Fibroblast of villous mesenchyme (primary cell): ENCODE data around the gene ATP5PB. TPM values are rescaled to one million over a fixed set of nuclear protein-coding genes. Genes with fewer than 3 reads are reported as not detected.

Experiments
- DNase-seq: peaks from one replicate; pipeline ENCODE4 v3.0.0-alpha.2; 2010; ENCODE audit warnings: low read depth
- H3K4me3 ChIP-seq: 2 replicates; pipeline ENCODE4 v1.5.1; 2011; ENCODE audit warnings: low read depth, mild to moderate bottlenecking, low read length
- total RNA-seq: library from RNA; depleted of rRNA; stranded (reverse); fragments of >200 nt; gene quantifications from 2 replicates; pipeline ENCODE4 v1.2.3, GENCODE V29; 2012
- TF ChIP-seq, protein P1 (sequence below): IDR thresholded peaks from 2 replicates; pipeline ENCODE4 v1.5.1; 2012; ENCODE audit warnings: low read depth, mild to moderate bottlenecking, low read length; ENCODE audit not compliant: insufficient read depth

ATP5PB gene
- total RNA-seq, 1 donor: 286 TPM

DNA sequence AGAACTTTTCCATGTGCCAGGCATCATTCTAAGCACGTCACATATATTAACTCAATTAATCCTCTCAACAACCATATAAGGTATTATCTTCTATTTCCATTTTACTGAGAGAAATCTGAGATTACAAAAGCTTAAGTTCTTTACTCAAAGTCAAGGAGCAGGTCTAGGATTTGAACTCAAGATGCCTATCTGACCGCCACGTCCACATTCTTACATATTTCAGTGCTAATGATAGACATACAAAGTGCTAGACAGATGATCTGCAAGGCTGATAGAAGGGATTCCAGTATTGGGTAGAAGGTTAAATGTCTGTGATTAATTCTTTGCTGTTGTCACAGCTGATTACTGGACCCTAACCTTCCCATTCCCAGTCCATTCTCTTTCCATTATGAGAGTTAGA, 4.4 kb downstream of the ATP5PB start:
- no peak overlapping the region for H3K4me3 ChIP-seq
- DNase-seq: no peak
- TF ChIP-seq, protein P1, sequence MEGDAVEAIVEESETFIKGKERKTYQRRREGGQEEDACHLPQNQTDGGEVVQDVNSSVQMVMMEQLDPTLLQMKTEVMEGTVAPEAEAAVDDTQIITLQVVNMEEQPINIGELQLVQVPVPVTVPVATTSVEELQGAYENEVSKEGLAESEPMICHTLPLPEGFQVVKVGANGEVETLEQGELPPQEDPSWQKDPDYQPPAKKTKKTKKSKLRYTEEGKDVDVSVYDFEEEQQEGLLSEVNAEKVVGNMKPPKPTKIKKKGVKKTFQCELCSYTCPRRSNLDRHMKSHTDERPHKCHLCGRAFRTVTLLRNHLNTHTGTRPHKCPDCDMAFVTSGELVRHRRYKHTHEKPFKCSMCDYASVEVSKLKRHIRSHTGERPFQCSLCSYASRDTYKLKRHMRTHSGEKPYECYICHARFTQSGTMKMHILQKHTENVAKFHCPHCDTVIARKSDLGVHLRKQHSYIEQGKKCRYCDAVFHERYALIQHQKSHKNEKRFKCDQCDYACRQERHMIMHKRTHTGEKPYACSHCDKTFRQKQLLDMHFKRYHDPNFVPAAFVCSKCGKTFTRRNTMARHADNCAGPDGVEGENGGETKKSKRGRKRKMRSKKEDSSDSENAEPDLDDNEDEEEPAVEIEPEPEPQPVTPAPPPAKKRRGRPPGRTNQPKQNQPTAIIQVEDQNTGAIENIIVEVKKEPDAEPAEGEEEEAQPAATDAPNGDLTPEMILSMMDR: no peak

DNA sequence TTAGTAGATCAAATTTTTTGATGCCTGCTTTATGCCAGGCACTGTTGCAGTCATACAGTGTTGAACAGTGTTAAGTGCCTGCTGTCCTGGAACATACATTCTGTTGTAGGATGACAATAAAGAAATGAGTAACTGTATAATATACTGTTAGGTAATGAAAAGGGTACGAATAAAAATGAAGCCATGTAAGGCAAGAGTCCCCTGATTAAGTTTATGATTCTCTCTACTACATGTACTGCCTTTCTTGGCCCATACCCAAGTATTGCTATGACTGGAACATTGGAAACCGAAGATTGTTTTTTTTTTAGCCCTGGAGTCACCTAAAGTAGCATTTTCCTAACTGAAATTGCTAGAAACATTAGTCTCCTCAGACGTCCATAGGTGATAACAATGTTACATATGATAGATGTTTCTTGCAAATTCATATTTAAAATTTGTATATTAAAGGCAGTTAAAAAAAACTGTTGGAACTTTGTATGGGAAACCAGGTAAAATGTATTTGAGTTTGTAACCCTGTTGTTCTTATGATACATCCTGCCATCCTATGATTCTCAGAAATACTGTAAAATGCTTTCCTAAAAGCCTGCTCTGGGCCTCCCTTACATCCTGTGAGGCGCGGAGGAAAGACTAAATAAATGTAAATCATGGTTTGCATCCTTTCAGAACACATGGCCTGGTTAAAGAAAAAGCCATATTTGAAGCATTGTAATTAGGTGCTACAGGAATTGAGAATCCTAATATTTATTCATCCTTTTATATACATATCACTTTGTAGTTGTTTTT, 5.8 kb downstream of the ATP5PB start:
- TF ChIP-seq, protein P1: no peak
- no peak for DNase-seq
- no peak overlapping the region for H3K4me3 ChIP-seq

DNA sequence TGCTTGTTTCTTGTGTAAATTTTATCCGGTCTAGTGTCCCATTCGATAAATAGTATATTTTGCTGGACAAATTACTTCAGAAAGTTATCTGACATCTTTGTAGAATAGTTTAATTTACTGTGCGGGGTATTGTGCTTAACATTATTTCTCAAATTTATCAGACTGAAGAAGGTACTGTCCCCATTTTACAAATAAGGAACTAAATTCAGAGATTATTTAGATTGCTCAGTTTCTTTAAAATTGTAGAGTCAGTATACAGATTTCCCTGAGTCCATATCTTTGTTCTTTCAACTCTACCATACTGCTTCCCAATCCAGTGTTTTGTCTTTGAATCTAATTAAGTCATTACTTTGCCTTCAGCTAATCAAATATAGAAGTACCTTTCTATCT, 6.4 kb downstream of the ATP5PB start:
- TF ChIP-seq, protein P1: no peak
- DNase-seq: no peak
- no peak overlapping the region for H3K4me3 ChIP-seq

DNA sequence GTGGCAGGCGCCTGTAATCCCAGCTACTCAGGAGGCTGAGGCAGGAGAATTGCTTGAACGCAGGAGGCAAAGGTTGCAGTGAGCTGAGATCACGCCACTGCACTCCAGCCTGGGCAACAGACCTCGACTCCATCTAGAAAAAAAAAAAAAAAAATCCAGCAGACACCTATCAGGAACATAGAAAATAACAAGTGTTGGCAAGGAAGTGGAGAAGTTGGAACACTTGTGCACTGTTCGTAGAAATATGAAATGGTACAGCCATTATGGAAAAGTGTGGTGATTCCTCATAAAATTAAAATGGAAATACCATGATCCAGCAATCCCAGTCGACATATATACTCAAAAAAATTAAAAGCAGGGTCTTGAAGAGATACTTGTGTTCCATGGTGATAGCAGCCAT, 12.5 kb downstream of the ATP5PB start:
- TF ChIP-seq, protein P1: no peak
- no peak for DNase-seq
- no peak overlapping the region for H3K4me3 ChIP-seq

DNA sequence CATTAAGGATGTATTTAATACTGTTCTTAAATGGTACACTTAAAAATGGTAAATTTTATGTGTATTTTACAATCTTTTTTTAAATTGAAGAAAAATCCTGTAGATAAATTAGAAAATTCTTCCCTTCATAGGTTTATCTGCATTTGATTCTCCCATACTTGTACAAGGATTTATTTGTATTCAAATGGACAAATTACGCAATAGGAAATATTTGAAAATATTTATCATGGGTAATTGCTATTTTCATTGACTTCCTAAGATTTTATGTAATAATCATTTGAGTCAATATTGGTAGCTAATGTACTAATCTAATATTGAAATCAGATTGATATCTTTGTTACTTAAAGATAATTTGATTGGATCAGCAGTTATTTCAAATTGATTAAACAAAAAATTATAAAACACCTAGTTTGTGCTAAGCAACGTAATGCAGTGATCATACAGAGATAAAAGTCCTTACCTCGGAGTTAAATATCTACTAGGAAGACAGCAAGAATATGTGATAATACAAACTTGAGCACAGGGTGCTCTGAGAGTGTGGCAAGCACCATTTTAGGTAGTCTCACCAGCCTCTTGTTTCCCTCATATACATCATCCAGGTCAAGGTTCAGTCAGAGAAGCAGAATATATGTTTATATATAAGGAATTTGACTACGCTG, 13.2 kb downstream of the ATP5PB start:
- no peak for DNase-seq
- TF ChIP-seq, protein P1: no peak
- H3K4me3 ChIP-seq: no peak overlapping the region

DNA sequence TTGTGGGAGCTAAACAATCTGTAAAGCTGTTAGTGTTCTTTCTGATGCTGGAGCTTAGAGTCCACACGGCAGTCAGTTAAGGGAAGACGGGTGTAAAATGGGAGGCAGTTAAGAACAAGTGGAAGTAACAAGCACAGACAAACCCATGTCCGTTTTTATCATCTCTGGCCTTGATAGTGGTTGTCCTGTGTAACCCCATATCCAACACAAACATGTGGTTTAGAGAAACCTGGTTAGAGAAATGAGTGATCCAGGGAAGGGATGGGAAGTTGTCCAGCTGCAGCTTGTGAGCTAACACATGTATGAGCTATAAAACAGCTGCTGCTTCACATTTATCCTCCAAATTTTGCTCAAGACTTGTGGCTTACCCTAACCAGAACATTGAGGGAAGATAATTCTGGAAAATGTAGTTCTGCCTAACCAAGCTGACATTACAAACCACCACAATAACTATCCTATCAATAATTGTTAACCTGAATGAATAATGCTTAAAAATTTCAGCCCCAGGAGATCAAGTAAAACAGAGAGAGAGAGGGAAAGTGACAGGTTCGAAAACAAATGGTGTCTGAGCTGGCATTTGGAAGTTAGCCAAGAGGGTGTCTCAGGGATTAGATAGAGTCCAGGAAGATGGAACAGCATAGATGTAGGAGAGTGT, 13.9 kb downstream of the ATP5PB start:
- DNase-seq: peak; percentile 87
- H3K4me3 ChIP-seq: no peak overlapping the region
- TF ChIP-seq, protein P1: no peak
